CD4-positive, alpha-beta T cell treated with Interleukin-6 at 100 ng/mL for 8 hours (primary cell): ENCODE data around the gene KLK14.

Experiments used
- DNase-seq: peaks from one replicate; pipeline ENCODE4 v3.0.0-alpha.2; 2020; ENCODE audit warnings: mixed read lengths, low spot score

Gene KLK14

GRCh38 chr19:51084505-51084904, 1.8 kb upstream of the KLK14 start:
- no peak for DNase-seq

GRCh38 chr19:51083783-51084182, 1.1 kb upstream of the KLK14 start:
- no peak for DNase-seq

GRCh38 chr19:51083181-51083580, 494 bp upstream of the KLK14 start:
- DNase-seq: no peak

- no peak for DNase-seq
These were observed 1.2 kb downstream of the KLK14 start for GRCh38 chr19:51081476-51081875.

- DNase-seq: no peak
These were observed 3.1 kb downstream of the KLK14 start for GRCh38 chr19:51079481-51080110.

- DNase-seq: no peak
These were observed 4.0 kb downstream of the KLK14 start for GRCh38 chr19:51078731-51079130.

- no peak for DNase-seq
These were observed 4.6 kb downstream of the KLK14 start for GRCh38 chr19:51078104-51078503.

GRCh38 chr19:51076631-51077213, 6.0 kb downstream of the KLK14 start:
- no peak for DNase-seq

GRCh38 chr19:51075998-51076397, 6.7 kb downstream of the KLK14 start:
- no peak for DNase-seq

- DNase-seq: no peak
These were observed 11.6 kb downstream of the KLK14 start for GRCh38 chr19:51071095-51071405.

- no peak for DNase-seq
These were observed 12.2 kb downstream of the KLK14 start for GRCh38 chr19:51070334-51071094.

- DNase-seq: no peak
These were observed 16.1 kb downstream of the KLK14 start for GRCh38 chr19:51066393-51067186.

GRCh38 chr19:51065221-51065960, 17.3 kb downstream of the KLK14 start:
- no peak for DNase-seq

GRCh38 chr19:51064534-51065220, 18.0 kb downstream of the KLK14 start, which contains the start of gene KLK13:
KLK13 (minus strand) TSS chr19:51065092; CDS start chr19:51065067, 25 bp downstream.
- DNase-seq: no peak

- DNase-seq: no peak
These were observed 19.0 kb downstream of the KLK14 start for GRCh38 chr19:51063664-51064063.

GRCh38 chr19:51060973-51061372, 21.7 kb downstream of the KLK14 start:
- DNase-seq: no peak

GRCh38 chr19:51060336-51060735, 22.4 kb downstream of the KLK14 start:
- no peak for DNase-seq

GRCh38 chr19:51059715-51060114, 23.0 kb downstream of the KLK14 start:
- no peak for DNase-seq

GRCh38 chr19:51055866-51056265, 26.8 kb downstream of the KLK14 start:
- no peak for DNase-seq

- DNase-seq: no peak
These were observed 35.7 kb downstream of the KLK14 start for GRCh38 chr19:51047031-51047335.

- DNase-seq: no peak
These were observed 38.4 kb downstream of the KLK14 start for GRCh38 chr19:51044327-51044726.

- DNase-seq: no peak
These were observed 39.2 kb downstream of the KLK14 start for GRCh38 chr19:51043497-51043896.
